NK-92 treated with Interleukin-12 subunit alpha and Interleukin-12 subunit beta, amount 100 ng/mL, for 24 hours (cell line): ENCODE results near the gene ASXL1.

Experiments
- DNase-seq: peaks from one replicate; lab custom pipeline; 2025; lab: John Stamatoyannopoulos, UW

The ASXL1 gene

GRCh38 chr20:32440758-32441078 lies 82.6 kb downstream of the ASXL1 start:
- DNase-seq, result no peak

GRCh38 chr20:32441638-32442037 lies 83.5 kb downstream of the ASXL1 start:
- DNase-seq, result no peak

DNA sequence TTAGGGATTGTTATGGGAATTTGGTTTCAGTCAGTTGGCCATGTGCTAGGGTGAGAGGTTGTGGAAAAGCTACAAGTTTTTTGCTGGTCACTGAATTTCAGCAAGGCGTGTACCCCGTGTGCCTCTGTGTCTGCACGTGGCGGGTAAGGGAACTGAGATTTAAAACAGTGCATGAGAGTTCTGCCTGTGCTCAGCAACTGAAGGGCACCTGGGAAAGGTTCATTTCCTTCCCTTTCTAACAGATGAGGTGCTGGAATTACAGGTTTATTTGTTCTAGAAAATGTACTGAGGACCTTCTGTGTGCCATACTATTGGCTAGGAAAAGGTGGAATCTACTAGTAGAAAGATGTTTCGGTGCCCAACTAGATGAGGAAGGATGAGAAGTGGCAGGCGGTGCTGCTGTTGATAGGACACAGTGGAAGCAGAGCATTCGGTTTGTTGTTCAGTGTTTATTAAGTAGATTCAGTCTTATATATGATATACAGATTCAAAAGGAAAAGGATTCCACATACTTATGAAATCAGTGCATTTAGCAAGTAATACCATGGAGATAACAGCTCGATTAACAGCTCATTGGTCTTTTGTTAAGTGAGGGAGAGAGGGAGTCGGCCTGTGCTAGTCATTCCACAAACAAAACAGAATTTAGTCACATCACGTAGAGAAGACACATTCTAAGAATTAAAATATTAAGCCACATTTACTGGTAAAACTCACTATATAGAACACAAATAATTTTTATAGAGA lies 84.7 kb downstream of the ASXL1 start:
- DNase-seq, result no peak

DNA sequence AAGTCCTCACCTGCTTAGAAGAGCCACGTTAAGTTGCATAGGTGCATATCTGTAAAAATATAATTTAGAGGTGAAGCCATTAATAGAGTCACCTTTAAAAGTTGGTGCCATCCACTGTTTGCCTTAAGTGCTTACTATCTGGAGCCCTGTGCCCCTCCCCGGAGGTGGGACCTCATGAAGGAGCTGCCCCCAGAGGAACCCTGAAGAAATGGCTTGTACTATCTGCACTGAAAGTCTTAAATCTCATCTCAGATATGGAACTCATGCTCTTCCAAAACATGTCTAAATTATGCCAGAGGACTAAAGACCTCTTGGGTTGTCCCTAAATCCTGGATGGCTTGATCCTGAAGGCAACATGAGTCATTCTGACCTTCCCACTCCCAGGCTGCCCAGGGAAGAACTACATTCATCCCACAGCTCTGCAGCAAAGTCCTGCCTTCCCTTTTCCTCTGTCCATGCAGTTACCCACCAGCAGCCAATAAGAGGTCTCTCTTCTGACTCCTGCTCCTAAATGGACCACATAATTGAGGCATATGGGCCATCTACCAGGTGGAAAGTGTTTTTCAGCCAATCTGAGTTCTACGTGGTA lies 85.3 kb downstream of the ASXL1 start:
- no peak for DNase-seq

DNA sequence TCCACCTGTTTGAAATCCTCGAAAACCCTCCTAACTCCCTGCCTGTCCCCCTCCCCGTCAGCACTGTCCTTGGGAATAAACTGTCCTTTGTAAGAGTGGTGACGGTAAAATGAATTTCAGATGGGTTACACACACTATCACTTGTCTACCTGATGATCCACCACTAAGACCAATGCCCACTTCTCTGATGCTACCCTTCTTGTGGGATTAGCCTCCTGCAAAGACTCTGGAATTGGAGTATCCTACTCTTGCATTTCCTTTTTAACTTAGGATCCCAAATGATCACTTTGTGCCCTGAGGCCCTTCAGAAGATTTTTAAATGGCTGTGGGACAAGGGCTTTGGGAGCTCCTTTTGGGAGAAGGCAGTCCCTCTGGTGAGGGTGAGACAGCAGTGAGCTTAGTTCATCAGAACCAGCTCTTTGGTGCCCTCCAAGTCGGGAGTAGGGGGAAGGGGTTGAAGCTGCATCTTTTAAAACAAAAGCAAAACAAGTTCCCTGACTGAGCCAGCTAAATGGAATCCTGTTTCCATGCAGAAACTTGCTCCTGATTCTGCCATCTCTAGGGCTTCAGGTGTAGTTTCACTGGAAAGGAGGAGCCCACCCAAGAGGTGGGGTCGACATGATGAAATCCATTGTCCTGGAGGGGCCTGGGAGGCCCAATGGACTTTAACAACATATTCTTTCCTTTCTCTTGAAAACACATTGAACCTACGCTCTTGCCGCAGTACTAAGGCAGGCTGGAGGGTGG lies 86.5 kb downstream of the ASXL1 start:
- no peak for DNase-seq

GRCh38 chr20:32445539-32446273 lies 87.6 kb downstream of the ASXL1 start:
- DNase-seq, result no peak

DNA sequence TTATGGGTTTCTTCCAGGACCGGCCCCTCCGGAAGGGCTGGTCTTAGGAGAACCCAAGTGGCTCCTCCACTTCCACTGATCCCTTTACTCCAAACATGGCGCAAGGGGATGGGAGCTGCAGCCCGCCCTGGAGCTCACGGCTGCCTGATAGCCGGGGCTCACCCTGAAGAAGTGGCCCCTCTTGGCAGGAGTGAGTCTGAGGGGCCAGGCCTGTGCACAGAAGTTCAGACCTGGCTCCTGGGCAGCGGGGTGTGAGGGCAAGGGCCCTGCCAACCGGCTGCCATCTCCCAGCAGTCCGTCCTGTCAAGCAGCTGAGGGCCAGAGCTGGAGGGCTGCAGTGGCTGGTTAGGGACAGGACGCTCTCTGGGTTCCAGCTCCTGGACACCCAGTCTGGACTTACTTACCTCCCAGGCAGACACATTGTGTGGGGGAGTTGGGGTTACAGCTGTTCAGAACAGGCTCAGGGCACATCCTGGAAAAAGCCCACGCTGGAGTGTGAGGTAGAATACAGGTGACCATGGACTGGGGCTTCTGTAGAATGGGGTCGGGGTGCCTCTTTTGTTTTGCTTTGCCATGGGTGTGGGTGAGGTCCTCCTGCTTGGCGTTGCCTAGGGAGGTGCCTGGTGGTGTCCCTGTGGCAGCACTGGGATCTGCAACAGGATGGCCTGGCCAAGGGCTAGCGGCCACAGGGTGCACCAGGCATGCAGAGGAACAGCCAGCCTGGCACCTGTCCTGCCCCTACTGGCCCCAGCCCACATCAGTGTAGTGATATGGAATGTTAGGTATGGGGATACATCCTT lies 88.4 kb downstream of the ASXL1 start:
- DNase-seq, result no peak

DNA sequence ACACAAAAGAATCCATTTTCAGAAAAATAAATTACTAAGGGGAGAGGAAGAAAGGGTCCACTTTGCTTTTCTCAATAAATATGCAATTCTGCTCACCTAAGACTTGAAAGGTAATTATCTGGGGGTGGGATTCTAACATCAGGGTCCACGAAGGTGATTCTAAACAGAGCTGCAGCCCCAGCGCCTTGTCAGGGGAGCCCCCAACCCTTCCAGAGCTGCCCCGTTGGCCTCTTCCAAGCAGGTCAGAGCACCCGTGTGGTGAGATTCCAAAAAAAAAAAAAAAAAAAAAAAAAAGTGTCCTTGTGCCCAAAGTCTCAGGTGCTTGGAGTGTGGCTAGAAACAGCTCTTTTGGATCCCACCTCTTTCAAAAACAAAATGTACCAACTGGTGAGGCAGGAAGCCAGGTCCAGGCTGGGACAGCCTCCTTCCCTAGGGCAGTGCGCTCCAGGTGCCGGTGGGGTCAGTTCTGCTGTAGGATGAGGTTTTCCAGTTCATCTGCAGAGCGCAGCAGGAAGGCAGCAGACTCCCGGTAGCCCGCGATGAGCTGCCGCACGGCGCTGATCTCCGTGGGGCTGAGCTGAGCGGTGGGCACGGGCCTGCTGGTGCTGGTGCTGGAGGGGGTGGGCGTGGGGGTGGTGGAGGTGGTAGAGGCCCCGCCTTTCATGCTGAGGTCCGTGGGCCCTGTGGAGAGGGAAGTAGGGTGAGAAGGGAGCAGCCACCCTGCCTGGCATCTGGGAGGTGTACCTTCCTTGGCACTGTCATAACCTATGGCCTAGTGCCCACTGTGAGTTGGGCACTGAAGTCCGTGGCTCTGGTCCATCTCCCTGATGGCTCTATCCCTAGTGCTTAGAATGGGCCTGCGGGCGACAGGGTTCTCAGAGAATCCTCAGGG lies 89.3 kb downstream of the ASXL1 start:
- no peak for DNase-seq

DNA sequence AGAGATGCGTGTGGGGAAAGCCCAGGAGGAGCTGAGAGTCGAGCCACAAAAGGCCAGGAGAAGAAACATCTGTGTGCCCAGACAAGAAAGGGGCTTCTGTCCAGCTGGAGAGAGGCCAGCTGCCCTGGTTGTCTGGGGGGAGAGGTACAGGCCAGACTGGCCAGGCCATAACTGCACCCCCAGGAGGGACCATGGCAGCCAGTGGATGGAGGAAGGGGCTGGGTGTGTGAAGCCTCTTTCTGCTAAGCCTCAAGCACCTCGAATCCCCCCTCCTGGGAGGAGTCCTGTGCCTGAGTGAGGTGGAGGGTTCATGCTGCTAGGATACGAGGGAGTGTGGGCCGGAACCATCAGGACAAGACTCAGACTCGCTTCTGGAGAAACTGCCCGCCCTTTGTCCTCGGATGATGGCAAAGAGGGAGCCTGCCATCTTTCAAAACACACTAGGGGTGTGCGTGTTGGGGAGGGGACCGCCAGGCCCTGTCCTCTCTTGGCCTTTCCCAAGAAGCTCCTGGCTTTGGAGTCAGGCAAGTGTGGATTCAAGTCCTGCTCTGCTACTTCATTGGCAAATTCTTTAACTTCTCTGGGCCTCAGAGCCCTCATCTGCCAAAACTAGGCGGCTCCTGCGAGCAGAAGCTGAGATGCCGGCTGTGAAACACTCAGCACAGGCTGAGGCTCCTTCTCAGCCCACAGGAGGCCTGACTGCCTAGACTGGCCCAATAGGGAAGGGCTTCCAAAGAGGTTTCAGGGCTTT lies 90.3 kb downstream of the ASXL1 start:
- DNase-seq, result no peak

DNA sequence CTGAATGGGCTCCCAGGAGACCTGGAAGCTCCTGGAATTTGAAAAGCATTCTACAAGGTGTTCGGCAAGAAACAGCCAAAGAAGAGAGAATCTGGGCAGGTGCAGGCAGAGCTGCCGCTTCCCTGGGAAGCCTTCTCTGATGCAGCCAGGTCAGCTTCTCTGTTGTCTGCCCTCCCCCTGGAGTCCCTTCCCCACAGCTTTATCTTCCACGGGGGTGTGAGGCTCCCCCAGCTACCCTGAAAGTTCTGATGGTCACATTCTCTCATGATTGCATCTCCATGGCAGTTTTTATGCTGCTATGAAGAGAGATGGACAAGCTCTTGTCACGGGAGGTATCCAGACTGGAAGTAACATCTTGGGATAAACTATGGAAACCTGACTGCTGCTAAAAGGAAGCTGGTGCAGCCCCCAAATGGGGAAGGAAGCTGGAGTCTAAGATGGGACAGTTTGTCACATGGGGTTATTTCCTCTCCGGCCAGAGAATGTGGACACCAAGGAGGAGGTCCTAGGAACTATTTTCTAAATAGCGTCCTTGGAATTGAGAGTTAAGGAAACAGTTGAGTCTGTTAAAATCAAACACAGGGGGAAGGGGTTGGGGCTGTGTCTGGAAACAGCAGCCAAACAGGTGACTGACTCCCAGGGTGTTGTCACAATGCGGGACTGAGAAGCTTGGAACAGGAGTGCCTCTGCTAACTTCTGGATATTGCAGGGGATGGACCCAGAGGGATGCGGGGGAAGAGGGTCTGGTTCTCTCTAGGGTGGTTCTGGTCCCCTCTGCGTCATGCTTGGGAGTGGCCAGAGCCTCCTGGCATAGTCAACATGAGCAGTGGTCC lies 91.1 kb downstream of the ASXL1 start:
- no peak for DNase-seq

DNA sequence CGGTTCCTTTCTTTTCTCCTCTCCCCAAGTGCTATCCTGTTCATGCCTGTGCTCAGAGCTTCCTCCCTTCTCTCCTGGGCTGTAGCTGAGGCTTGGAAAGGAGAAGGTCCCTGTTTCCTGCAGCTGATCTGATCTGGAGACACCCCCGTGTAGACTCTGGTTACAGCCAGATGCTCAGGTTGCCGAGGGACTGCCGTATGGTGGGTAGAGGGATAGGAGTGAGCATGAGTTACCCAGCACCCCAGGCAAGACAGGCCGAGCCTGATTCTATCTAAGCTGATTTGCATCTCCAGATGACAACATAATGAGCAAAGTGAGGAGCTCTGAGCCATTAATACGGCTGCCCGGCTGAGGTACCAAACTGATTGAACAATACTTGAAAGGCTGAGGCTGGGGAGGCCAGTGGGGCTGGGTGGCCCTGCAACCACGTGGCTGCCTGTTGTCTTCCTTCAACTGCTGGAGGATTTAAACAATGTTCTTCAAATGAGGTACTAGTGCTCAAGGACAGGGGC lies 91.8 kb downstream of the ASXL1 start:
- no peak for DNase-seq

DNA sequence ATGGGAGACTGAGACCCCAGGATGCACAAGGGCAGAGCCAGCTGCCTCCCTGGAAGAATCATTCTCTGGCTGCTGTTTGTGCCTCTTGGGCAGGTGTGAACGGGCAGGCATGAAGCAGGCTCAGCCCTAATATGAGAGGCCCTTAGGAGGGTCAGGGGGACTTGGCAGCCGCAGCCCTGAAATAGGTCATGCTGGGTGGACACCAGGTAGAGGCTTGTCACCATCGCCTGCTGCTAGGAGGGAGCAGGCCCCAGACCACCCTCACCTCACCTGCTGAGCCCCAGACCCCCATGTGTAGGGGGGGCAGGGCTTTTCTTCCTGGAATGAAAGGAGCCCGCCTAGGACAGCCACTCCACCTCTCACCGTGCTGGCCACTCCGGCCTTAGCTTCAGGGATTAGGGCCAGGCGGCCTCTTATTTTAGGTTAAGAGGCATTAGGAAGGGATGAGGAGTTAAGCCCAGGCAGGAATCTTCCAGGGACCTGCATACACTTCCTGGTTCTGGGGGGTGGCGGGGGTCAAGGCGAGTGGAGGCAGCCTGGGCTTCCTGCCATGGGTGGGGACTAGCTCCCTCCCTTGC lies 92.4 kb downstream of the ASXL1 start:
- no peak for DNase-seq

GRCh38 chr20:32451340-32451681 lies 93.2 kb downstream of the ASXL1 start:
- no peak for DNase-seq

GRCh38 chr20:32451682-32452461 lies 93.7 kb downstream of the ASXL1 start:
- no peak for DNase-seq

DNA sequence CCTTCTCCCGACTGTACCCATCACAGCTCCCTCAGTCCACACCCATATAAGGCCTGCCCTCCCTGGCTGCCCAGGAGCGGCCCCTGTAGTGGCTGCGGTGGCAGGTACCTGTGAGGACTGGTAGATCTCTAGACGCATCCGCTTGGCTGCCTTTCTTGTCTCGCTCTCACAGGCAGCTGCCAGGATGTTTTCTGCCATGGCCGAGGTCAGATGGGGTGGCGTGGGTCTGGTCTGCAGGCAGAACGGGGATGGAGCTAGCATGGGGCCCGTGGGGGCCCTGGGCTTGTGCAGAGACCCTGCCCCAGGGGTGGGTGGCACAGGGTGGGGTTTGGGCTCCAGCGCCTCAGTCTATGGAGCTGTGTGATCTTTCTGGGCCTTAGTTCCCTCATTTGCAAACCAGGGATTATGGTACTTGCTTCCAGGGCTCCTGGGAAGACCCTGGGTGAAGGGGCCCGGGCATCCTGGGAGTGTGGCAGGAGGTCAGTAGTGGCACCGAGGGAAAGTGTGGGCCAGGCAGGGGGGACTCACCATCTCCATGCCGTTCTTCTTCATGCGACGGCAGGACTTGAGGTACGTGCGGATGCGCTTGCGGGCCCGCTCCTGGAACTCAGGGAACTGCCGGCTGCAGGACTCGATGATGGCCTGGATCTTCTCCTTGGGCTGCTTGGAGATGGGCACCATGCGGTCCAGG lies 94.8 kb downstream of the ASXL1 start:
- DNase-seq, result no peak

DNA sequence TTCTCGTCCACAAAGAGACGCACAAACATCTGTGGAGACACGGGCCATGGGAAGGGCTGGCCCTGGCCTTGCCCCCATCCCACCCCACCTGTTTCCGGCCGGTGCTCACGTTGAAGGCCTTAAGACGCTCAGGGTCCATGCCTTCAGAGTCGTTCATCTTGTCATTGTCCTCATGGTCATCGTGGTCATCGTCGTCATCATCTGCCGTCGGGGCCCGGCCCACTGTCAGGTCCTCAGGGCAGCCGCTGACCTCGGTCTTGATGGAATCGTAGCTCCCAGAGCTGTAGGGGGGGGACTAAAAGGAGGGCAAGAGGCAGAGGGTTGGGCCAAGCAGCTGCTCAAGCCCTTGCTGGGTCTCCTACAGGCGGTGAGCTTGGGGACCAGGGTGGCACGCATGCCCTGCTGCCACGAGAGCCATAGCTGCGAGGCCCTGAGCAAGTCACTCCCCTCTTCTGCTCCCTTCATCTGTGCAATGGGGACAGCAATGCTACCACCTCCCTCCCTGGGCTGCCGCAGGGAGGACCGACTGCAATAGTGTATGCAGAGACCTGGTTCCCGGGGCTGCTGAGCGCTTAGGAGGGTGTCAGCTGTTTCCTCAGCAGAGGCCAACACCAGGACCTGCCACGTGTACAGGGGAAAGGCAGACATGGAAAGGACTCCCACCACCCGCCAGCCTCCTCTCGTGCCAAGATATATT lies 95.5 kb downstream of the ASXL1 start:
- DNase-seq, result no peak
